Body of pancreas (tissue), 4 donors: ENCODE measurements around the gene ABL2. TPM values are rescaled to one million over a fixed set of nuclear protein-coding genes. Genes with fewer than 3 reads are reported as not detected.

Source experiments
- ATAC-seq: fragments of 150-250 bp; one replicate; pipeline ENCODE4 v1.9.1; 2016
- DNase-seq, 4 donors: peaks; one replicate each; pipeline ENCODE4 v3.0.0-alpha.2; 2019
- H3K27ac ChIP-seq, 4 donors: fragments of 200-600 bp; sonication (generic); 1 replicate in 3 of 4; 2 replicates in 1 of 4; pipeline versions ENCODE4 v1.5.1 to v1.6.1; 2016 to 2019; ENCODE audit warnings: mild to moderate bottlenecking in 1 of 4, mixed read lengths in 1 of 4, moderate library complexity in 1 of 4
- H3K27me3 ChIP-seq, 2 donors: fragments of 200-600 bp; sonication (generic); one replicate each; pipeline ENCODE4 v1.6.0; 2016; ENCODE audit warnings: mild to moderate bottlenecking in 1 of 2
- H3K36me3 ChIP-seq, 2 donors: fragments of 200-600 bp; sonication (generic); replicated peaks in 1 of 2; 2 replicates each; pipeline ENCODE4 v1.5.1; 2016; ENCODE audit warnings: low read depth in 2 of 2; ENCODE audit not compliant: insufficient read depth in 1 of 2
- H3K4me1 ChIP-seq: fragments of 200-600 bp; sonication (generic); one replicate; pipeline ENCODE4 v1.6.0; 2016
- H3K4me3 ChIP-seq, 2 donors: fragments of 200-600 bp; sonication (generic); 1 replicate in 1 of 2; 2 replicates in 1 of 2; pipeline ENCODE4 v1.5.1; 2016 to 2019
- H3K9me3 ChIP-seq, 3 donors: fragments of 200-600 bp; sonication (generic); 1 replicate in 2 of 3; 2 replicates in 1 of 3; pipeline ENCODE4 v1.5.1; 2016
- CTCF ChIP-seq, 7 experiments: fragments of 450-650 bp in 4 of 7; fragments of 200-600 bp in 3 of 7; sonication (generic) in 3 of 7; IDR thresholded peaks; one replicate each; pipeline ENCODE4 v1.5.1; 2016 to 2019; ENCODE audit warnings: antibody characterized with exemption in 7 of 7
- POLR2A ChIP-seq, 3 donors: fragments of 450-650 bp; IDR thresholded peaks; one replicate each; pipeline ENCODE4 v1.6.1; 2016; ENCODE audit warnings: antibody characterized with exemption in 3 of 3, mild to moderate bottlenecking in 2 of 3
- WGBS, 2 donors: methylation state at CpG; one replicate each; pipeline ENCODE4 v1.1.5; 2017; 5-methylcytosine and 5-hydroxymethylcytosine counted together
- intact Hi-C: fragments of 100-400 bp; cut with DNase I; formaldehyde crosslinking; loops from one replicate; pipeline ENCODE4 v1.15.1; 2023
- total RNA-seq, 2 donors: library from RNA; depleted of rRNA; stranded (reverse); fragments of >200 nt; gene quantifications; one replicate each; pipeline ENCODE4 v1.1.0, GENCODE V29; 2016

The ABL2 gene
- total RNA-seq, 2 donors from 2014 or later = 10.1 to 12.5 TPM

- H3K4me1 ChIP-seq = peaks cover 4% of the 10 kb centered on the region
- H3K9me3 ChIP-seq = no peaks in the 10 kb centered on the region
- intact Hi-C loops = no loop called here
- TF ChIP-seq CTCF (IDR thresholded peaks at IDR 0.05) = no peak
- TF ChIP-seq POLR2A (IDR thresholded peaks at IDR 0.05) = no peak
- no peak for ATAC-seq
- no peak for DNase-seq
- WGBS, 2 donors = 75 to 82% methylated on average over 3 of the region's 3 CpGs
- H3K36me3 ChIP-seq = no peaks in the 10 kb centered on the region
- no peaks in the 10 kb centered on the region for H3K27me3 ChIP-seq
- H3K27ac ChIP-seq = no peak overlapping the region
- no peak overlapping the region for H3K4me3 ChIP-seq
Observed at GRCh38 chr1:179168536-179168935, 60.9 kb downstream of the ABL2 start.

GRCh38 chr1:179167955-179168354 is 61.5 kb downstream of the ABL2 start:
- 88 to 89% methylated on average over 1 of the region's 1 CpG for WGBS, 2 donors
- Histone ChIP-seq H3K4me1 (peaks cover 4% of the 10 kb centered on the region), H3K27ac (no peak overlapping the region), H3K9me3 (no peaks in the 10 kb centered on the region), H3K27me3 (no peaks in the 10 kb centered on the region), H3K36me3 (no peaks in the 10 kb centered on the region), H3K4me3 (no peak overlapping the region)
- intact Hi-C loops = no loop called here
- ATAC-seq = no peak
- no peak for TF ChIP-seq CTCF (IDR thresholded peaks at IDR 0.05)
- TF ChIP-seq POLR2A (IDR thresholded peaks at IDR 0.05) = no peak
- no peak for DNase-seq

GRCh38 chr1:179167418-179167777 is 62.1 kb downstream of the ABL2 start:
- Histone ChIP-seq H3K4me3 (no peak overlapping the region), H3K36me3 (no peaks in the 10 kb centered on the region), H3K27me3 (no peaks in the 10 kb centered on the region), H3K9me3 (no peaks in the 10 kb centered on the region), H3K27ac (no peak overlapping the region), H3K4me1 (peaks cover 4% of the 10 kb centered on the region)
- 73 to 87% methylated on average over 1 of the region's 1 CpG for WGBS, 2 donors
- TF ChIP-seq POLR2A (IDR thresholded peaks at IDR 0.05) (no peak), CTCF (IDR thresholded peaks at IDR 0.05) (no peak)
- intact Hi-C loops = no loop called here
- no peak for DNase-seq
- no peak for ATAC-seq

- DNase-seq = no peak
- 75 to 82% methylated on average over 8 of the region's 8 CpGs for WGBS, 2 donors
Observed at GRCh38 chr1:179166663-179167417, 62.6 kb downstream of the ABL2 start.

More at GRCh38 chr1:179166663-179167417, 62.6 kb downstream of the ABL2 start:
- Histone ChIP-seq H3K36me3 (no peaks in the 10 kb centered on the region), H3K4me1 (peaks cover 4% of the 10 kb centered on the region), H3K4me3 (no peak overlapping the region), H3K9me3 (no peaks in the 10 kb centered on the region), H3K27me3 (no peaks in the 10 kb centered on the region), H3K27ac (no peak overlapping the region)
- TF ChIP-seq CTCF (IDR thresholded peaks at IDR 0.05) (no peak), POLR2A (IDR thresholded peaks at IDR 0.05) (no peak)
- ATAC-seq = no peak
- intact Hi-C loops = no loop called here
